Activated CD4-positive, alpha-beta T cell treated with anti-CD3 and anti-CD28 coated beads, Interleukin-2, amount 50 U/mL, for 16 hours (primary cell): Measurements from ENCODE around the gene PLCG2.

ENCODE experiments used
- DNase-seq: peaks from one replicate; pipeline ENCODE4 v3.0.0-alpha.2; 2020

Gene PLCG2

DNA sequence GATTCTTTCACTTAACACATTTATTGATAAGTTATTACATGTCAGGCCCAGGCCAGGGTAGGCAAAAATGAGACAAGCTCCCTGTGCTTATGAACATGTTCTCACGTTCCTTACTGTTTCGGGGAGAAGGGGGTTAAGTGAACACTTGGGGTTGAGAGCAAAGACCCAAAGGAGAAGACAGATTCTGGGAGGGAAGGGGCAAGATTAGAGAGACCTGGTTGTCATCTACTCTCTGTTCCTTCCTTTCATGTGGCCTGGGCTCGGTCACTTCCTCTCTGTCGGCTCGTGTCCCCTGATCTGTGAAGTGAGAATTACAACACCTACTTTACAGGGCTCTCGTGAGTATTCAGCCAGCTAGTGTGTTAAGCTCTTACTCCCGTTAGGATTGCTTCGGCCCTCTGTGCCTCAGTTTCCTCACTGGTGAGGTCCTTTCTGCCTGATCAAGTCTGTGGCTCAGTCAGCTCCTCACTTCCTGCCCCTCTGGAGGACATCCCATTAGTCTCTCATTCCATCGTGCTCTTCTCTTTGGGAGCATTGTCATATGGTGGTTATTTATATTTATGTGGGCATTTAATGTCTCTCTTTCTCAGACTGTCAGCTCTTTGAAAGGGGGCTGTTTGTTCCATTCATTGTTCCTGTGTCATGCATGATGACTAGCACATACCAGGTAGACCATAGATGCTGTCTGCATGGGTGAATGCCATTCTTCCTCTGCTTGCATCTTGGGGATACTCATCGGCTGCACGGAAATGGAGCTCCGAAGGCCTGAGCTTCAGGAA lies 38.9 kb downstream of the PLCG2 start:
- no peak for DNase-seq

DNA sequence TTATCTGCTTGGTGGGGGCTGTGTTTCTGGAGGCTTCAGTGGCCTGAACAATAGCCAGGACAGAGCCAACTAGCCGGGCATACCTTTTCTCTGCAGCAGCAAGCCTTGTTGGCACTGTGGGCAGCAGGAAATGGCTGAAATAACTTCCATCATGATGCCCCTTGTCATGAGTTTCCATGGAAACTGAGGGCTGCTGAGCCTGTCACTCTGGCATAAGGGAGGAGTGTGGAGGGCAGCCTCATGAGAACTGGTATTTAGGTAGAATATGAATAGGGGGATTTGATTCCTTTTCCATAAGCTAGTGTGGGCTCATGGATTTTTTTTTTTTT lies 39.4 kb downstream of the PLCG2 start:
- no peak for DNase-seq

DNA sequence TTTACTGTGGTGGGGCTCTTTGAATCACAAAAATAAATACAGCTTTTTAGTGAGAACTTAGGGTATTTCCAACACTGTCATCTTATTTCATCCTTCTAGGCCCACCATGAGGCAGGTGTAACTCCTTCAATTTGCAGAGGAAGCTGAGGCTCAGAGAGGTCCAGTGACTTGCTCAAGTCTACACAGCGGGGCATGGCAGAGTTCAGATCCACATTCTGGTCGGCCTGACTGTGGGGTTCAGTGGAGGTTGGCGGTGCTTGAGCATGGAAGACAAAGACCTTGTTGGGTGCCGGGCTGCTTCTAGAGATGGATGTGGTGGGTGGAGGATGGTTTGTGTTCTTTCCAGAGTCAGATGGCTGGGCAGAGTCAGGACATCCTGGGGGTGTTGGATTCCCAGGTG lies 39.8 kb downstream of the PLCG2 start:
- no peak for DNase-seq

DNA sequence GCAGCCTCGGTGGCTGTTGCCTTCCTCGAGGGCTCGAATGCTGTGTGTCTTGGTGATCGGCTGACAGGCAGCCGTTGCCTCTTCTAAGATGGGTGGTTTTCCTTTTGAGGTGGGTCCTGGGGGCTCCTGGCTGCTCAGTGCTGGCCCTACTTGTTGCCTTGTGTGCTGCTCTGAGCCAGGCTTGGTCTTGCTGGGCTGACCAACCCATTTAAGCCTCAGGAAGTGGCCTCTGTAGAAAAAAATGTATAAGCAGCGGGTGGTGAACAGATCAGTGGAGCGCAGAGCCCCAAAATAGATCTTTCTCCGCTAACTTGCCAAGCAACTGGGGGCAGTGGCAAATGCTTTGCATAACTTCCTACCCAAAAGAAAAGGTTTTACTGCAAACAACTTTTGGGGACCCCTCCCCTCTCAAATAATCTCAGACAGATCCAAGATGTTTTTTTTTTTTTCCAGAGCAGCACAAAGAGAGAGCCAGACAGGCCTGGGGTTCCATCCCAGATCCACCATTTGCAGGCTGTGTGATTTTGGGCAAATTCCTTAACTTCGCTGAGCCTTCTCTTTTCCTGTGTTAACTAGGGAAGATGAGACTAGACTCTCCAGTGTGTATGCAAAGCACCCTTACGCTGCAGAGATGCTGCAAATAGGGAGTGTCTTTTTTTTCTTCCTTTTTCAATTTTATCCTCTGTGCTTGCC lies 42.5 kb downstream of the PLCG2 start:
- DNase-seq = no peak

DNA sequence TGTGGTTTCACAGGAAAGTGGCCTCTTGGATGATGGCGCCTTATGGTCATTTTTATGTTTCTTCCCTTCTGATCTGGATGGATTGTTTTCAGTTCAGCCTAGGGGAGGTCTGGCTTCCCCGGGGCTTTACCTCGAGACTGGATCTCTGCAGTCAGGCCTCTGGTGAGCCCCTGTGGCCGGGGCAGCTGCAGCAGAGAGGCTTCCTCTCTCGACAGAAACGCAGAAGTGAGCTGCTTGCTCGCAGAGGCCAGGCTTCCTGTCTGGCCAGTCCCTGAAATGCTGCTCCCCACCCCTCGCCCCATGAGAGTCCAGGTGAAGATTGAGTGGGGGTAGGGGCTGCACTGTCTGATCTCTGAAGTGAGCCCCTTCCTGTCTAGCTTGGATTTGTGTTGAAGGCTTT lies 44.0 kb downstream of the PLCG2 start:
- DNase-seq = no peak

DNA sequence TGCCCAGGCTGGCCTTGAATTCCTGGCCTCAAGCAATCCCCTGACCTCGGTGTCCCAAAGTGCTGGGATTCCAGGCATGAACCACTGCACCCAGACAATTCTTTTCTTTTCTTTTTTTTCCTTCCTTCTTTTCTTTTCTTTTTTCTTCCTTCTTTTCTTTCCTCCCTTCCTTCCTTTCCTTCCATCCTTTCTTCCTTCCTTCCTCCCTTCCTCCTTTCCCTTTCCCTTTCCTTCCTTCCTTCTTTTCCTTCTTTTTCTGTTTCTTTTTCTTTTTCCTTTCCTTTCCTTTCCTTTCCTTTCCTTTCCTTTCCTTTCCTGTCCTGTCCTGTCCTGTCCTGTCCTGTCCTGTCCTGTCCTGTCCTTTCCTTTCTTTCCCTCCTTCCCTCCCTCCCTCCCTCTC lies 44.6 kb downstream of the PLCG2 start:
- no peak for DNase-seq

DNA sequence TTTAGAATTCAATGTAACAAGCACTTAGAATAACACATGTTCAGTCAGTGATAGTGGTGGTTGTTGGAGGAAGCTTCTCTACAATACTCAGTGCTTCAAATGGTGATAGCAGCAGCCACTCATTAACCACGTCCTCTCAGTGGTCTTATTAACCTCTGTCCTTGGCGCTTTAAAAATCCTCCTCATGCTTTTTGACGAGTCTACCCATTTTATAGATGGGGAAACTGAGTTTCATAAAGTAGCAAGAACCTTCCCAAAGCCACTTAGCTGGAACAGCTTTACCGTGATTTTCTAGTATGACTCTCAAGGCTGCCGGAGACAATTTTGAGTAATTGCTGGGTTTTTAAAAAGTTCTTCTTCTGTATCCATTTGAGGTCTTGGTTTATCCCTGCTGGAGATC lies 47.4 kb downstream of the PLCG2 start:
- no peak for DNase-seq

DNA sequence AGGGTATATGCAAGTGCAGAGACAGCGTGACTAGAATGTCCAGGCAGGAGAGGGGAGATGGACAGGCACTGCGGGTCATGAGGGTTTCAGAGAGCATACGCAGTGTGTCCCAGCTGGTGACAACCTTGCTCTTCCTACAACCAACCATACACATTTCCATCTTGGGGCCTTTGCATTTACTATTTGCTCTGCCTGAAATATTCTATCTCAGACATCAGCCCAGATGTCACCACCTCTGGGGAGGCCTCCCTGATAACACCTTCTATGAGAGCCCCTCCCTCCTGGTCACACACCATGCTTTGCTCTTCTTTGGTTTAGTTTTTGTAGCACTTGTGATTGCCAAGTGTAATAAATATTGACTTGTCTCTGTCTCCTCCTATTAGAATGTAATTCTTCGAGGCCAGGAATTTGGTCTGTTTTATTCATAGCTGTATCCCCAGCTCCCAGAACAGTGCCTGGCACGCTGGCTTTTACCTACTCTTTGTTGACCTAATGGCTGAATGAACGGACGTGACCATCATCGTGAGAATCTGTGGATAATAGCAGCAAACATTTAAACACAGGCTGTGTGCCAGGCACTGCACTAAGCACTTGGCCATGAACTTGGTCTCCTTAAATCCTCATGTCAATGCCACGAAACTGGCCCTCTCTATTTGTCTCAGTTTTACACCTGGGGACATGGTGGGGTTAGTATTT lies 51.9 kb downstream of the PLCG2 start:
- DNase-seq = no peak

DNA sequence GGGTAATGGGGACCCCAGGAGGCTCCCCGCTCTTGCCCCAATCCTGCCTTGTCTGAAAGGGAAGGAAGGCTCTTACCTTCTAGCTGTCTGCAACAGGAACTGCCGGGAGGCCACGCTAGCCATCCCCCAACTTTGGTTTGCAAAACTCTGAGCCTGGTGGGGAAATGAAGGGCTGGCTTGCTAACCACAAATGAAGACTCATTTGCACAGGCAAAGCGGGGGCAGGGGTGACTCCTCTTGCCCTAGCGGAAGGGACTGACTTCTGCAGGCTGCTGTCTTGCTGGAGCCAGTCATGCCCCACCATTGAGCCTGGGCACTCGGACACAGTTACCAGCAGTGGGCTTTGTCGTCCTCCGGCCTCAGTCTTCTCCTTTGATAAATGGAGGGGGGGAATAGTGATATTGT lies 52.6 kb downstream of the PLCG2 start:
- peak; percentile 65 for DNase-seq

DNA sequence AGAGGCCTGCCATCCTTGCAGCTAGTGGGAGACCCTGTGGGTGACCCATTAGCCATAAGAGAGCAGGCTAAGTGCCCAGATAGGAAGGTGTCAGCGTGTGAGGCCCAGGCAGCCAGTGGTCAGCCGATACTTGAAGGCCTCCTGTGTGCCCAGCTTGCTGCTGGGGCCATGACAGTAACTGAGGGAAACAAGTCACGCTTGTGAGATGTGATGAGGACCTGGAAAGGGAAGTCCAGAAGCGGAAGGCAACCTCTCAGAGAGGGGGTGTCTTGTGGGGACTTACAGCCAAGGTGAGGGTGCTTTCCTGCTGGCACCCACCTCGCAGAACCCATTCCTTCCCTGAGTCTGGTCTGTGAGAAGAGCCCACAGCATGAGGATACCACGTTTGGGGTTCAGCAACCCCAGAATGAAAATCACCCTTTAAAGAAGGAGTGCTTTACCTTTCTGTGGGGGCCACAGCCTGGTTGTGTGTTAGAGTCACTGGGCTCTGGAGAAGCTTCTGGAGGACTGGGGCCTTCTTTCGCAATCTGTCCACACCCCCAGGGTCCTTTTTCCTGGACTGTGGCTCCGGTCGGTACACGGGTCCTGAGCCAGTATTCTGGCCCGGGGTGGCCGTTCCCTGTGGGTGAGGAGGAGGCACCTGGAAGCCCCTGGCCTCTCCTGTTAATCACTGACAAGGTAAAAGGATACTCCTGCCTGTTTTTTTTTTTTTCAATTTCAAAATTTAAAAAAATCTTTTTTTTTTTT lies 53.9 kb downstream of the PLCG2 start:
- no peak for DNase-seq

DNA sequence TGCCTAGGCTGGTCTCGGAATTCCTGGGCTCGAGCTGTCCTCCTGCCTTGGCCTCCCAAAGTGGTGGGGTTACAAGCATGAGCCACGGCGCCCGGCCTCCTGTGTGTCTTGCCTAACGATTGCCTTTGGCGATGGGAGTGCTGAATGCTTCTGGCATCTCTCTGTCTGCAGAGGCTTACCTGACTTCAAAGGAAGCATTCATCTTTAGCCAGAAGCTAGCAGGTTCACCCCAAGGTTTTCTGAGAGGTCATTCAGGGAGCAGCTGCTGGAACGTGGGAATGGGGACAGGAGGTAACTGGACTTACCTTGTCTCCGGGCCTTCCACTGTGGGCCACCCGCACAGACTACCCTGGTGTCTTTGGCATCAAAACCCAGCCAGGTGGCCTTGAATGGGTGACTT lies 54.7 kb downstream of the PLCG2 start:
- no peak for DNase-seq

DNA sequence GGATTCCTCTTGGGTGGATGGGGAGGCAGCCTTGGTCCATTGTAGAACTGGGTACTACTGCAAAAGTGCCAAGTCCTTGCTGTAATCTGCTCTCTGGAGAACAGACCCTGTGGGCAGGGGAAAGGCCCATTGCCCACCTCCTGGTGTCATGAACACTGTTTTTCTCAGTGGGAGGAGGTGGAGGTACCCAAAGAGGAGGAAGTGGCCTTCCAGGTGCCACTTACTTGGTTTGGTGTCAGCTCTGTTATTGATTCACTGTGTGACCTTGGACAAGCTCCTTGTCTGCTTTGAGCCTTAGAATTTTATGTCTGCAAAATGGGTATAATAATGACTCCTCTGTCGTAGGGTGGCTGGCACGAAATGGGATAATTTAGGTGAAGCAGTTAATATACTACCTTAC lies 55.8 kb downstream of the PLCG2 start:
- DNase-seq = no peak

DNA sequence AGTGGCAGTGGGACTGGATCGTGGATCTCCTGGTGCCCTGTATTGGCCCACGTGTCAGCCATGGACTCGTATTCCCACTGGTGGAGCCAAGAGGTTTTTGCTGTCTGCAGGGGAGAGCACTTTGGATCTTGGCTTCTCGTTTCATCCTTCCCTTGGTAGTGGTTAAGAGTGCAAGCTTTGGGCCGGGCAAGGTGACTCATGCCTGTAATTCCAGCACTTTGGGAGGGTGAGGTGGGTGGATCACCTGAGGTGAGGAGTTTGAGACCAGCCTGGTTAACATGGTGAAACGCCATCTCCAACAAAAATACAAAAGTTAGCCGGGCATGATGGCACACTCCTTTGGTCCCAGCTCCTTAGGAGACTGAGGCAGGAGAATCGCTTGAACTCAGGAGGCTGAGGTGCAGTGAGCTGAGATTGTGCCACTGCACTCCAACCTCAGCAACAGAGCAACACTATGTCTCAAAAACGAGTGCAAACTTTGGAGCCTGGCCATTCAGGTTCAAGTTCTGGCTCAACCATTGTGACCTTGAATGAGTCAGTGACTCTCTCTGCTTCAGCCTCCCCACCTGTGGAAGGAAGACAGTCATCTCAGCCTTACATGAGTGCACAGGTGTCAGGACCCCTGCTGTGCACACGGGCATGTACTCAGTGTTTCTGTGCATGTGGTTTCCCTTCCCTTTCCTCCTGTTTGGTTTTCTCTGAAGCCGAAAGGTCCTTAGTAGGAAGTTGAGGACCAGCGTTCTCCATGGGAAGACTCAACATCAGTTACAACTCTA lies 57.4 kb downstream of the PLCG2 start:
- DNase-seq = no peak

DNA sequence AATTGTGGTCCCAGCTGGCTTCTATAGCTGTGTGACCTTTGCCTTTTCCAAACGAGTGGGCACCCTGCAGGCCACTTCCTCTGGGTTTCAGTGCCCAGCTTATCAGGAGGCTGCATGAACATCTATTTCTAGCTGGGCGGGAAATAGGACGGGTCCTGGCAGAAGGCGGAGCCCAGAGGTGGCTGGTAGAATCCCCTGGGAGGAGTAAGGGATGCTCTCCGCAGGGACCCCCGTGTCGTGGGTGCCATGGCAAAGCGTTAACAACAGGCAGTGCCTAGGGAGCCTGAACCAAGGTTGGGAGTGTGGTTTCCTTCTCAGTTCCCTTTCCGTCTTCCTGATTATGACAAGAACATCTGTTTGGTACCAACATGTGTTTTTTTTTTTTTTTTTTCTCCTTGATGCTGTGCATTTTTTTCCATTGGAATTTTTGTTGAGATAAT lies 58.2 kb downstream of the PLCG2 start:
- DNase-seq = no peak

DNA sequence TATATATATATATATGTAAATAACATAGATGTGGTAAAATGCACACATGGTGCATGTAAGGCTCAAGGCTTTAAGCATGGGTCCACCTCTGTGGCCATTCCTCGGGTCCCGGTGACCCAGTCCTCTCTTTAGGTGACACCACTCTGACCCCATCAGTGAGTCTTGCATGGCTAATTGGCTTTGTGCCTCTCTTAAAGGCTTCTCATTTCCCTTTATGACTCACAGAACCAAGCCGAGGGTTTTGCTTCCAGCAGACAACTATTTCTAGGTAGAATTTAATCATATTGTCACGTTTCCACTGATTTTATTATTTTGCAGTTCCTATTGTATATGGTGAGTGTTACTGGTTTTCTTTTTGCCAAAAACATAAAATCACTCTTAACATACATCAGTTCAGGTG lies 59.7 kb downstream of the PLCG2 start:
- DNase-seq = peak; percentile 27

DNA sequence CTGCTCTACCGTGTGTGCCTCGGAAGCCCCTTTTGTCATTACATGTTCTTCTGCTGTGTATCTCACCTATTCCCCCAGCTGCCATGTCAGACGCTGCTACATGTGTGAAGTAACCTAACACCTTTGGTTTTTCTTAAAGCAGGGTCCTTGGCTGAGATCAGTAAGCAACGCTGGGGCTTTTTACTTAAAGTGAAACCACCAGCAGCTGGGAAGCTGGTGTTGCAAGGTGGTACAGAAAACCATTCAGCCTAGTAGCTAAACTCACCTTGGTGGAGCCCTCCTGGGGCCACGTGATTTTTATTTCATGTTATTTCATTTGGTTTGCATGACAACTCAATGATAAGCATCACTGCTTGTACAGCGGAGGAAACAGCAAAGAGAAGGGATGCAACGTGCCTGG lies 62.6 kb downstream of the PLCG2 start:
- DNase-seq = peak; percentile 54

DNA sequence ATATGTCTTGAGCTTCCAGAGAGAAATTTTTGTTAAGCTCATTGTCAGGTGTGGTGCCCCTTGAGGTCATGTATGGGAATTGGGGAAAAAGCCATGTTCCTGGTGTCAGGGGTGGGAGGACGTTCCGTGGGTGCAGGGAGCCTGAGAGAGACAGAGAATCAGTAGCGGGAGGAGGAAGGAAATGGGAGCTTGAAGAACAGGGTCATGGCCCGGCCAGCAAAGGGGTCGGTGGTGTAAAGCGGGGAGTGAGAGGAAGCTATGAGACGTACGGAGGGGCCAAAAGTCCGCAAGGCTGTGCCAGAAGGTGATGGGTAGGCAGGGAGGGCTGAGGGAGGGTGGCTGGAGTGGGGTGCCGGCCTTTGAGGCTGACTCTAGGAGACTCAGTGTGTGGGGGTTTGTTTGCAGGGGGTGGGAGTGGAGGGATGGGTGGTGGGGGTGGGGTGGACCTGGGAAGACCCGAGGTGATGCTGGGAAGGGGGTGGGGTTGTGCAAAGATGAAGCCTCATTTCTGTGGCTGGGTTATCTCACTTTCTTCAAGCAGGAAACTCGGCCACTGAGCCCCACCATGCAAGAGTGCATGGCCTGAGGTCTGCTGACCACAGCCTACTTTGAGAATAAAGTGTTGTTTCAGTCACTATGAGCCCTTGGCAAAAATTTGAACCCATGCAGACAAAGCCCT lies 63.6 kb downstream of the PLCG2 start:
- DNase-seq = no peak

DNA sequence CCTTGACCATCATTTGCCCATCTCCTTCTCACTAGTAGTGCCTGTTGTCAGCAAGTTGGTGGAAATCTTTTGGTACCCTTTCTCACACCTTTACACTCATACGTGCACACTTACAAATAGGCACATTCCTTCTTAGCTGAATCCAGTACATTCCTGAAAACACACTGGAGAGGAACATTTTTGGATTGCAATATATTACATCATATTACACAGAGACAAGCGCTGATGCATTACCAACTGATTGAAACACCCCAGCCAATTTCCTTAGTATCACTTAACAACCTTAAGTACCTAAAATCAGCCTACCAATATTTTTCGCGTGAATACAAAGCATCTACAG lies 64.1 kb downstream of the PLCG2 start:
- DNase-seq = no peak

DNA sequence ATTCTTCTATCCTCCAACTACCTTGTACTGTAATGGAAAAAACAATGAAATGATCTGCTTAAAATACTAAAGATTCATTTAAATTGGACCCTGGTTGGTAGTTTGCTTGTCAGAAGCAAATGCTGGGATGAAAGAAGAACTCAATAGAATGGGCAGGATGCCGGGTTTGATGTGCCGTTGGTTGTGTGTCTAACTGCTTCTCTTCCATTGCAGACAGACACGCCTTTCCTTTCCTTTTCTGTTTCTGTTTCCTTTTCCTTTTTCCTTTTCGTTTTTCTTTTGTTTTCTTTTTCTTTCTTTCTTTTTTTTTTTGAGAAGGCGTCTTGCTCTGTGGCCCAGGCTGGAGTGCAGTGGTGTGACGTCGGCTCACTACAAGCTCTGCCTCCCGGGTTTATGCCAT lies 64.6 kb downstream of the PLCG2 start:
- no peak for DNase-seq

DNA sequence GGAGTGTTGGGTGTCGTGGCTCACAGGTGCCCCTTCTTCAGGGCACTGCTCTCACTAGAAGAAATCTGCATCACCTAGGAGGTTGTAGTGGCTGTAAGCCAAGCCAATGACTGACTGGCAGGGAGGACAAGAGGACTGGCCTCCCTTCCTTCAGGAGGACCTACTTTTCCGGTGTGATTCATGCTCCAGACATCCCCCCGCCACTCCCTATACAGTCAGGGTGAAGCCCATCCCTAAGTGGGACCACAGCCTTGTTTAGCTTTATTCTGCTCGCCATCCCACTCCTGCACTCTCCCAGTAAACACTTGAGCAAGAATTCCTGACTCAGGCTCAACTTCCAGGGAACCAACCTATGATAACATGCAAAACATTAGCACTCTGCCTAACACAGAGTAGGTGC lies 67.0 kb downstream of the PLCG2 start:
- no peak for DNase-seq

DNA sequence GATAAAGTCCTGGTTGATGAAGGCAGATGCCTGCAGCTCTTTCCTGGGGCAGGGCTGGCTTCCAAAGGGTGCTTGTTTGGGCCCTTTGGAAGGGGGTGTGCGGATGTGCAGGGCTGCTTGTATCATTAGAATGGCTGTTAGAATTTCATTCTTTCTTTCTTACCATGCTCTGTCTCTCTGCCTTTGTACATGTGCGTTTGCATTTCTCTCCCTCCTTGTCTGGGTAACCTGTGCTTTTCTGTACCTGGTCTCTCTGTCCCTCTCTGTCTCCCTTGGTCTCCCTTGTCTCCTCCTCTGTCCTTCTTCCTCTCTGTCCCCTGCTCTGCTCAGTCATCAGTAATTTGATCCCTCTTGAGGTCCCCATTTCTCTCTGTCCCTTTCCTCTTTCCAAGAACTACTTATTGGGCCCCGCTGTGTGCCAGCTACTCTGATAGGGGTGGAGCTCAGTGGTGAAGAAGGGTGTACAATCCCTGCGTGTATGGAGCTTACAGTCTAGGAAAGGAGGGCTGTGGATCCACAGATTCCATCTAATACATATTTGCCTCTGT lies 69.3 kb downstream of the PLCG2 start:
- no peak for DNase-seq
